Transverse colon (tissue), 4 donors: ENCODE results near the gene CDH24. TPM values are rescaled to one million over a fixed set of nuclear protein-coding genes. Genes with fewer than 3 reads are reported as not detected.

Experiments used
- DNase-seq: peaks from one replicate; pipeline ENCODE4 v3.0.0-alpha.2; 2019
- H3K27ac ChIP-seq, 4 donors: fragments of 200-600 bp; sonication (generic); 2 replicates each; pipeline ENCODE4 v1.5.1; 2016 to 2018; ENCODE audit warnings: inconsistent platforms in 4 of 4
- H3K27me3 ChIP-seq: fragments of 200-600 bp; sonication (generic); 2 replicates; pipeline ENCODE4 v1.5.1; 2017; ENCODE audit warnings: inconsistent platforms
- H3K36me3 ChIP-seq, 4 donors: fragments of 200-600 bp; sonication (generic); 2 replicates each; pipeline ENCODE4 v1.5.1; 2017 to 2019; ENCODE audit warnings: inconsistent platforms in 4 of 4
- H3K4me1 ChIP-seq, 4 donors: fragments of 200-600 bp; sonication (generic); 2 replicates each; pipeline ENCODE4 v1.5.1; 2017 to 2020; ENCODE audit warnings: inconsistent platforms in 4 of 4
- H3K4me3 ChIP-seq, 4 donors: fragments of 200-600 bp; sonication (generic); 1 replicate in 1 of 4; 2 replicates in 3 of 4; pipeline versions ENCODE4 v1.5.1 to v1.6.1; 2017 to 2019; ENCODE audit warnings: inconsistent platforms in 4 of 4
- H3K9me3 ChIP-seq, 2 donors: fragments of 200-600 bp; sonication (generic); 2 replicates each; pipeline ENCODE4 v1.5.1; 2017 to 2019; ENCODE audit warnings: inconsistent platforms in 2 of 2
- EP300 ChIP-seq: sonication (generic); formaldehyde crosslinking; IDR thresholded peaks from one replicate; pipeline ENCODE4 v1.6.1; 2017; ENCODE audit warnings: antibody characterized with exemption, low read depth
- POLR2A ChIP-seq: fragments of 450-650 bp; IDR thresholded peaks from one replicate; pipeline ENCODE4 v1.6.1; 2016; ENCODE audit warnings: antibody characterized with exemption, mild to moderate bottlenecking, moderate library complexity
- POLR2AphosphoS5 ChIP-seq, 3 donors: sonication (generic); formaldehyde crosslinking; IDR thresholded peaks; one replicate each; pipeline ENCODE4 v1.6.1; 2016; ENCODE audit warnings: antibody characterized with exemption in 3 of 3
- WGBS, 2 donors: methylation state at CpG; one replicate each; pipeline ENCODE4 v1.1.5; 2018; ENCODE audit warnings: low coverage in 1 of 2; 5-methylcytosine and 5-hydroxymethylcytosine counted together
- in situ Hi-C, 4 donors: fragments of 200-750 bp; cut with MboI; loops; one replicate each; pipeline versions ENCODE4 v1.15.0 to v1.15.1; 2017; ENCODE audit warnings: low sequenced_read_pairs in 3 of 4, low pct_ligation_motif_present in 1 of 4, low pct_unique_long_range_greater_than_20kb in 1 of 4
- intact Hi-C: fragments of 100-400 bp; cut with DNase I; formaldehyde crosslinking; loops from one replicate; pipeline ENCODE4 v1.15.1; 2023; ENCODE audit warnings: low total_unique reads
- total RNA-seq, 4 donors: library from RNA; depleted of rRNA; stranded (reverse); fragments of >200 nt; gene quantifications; one replicate each; pipeline ENCODE4 v1.1.0, GENCODE V29; 2016
- TF ChIP-seq, protein P1 (sequence below), 5 experiments: fragments of 200-600 bp in 3 of 5; fragments of 450-650 bp in 2 of 5; sonication (generic) in 3 of 5; IDR thresholded peaks; 1 replicate in 2 of 5; 2 replicates in 3 of 5; pipeline ENCODE4 v1.5.1; 2016 to 2017; ENCODE audit warnings: antibody characterized with exemption in 5 of 5, inconsistent platforms in 3 of 5, mild to moderate bottlenecking in 2 of 5, moderate library complexity in 1 of 5

The CDH24 gene
- total RNA-seq, 4 donors from 2014 or later: 1.2 to 6.0 (median 4.2) TPM

DNA sequence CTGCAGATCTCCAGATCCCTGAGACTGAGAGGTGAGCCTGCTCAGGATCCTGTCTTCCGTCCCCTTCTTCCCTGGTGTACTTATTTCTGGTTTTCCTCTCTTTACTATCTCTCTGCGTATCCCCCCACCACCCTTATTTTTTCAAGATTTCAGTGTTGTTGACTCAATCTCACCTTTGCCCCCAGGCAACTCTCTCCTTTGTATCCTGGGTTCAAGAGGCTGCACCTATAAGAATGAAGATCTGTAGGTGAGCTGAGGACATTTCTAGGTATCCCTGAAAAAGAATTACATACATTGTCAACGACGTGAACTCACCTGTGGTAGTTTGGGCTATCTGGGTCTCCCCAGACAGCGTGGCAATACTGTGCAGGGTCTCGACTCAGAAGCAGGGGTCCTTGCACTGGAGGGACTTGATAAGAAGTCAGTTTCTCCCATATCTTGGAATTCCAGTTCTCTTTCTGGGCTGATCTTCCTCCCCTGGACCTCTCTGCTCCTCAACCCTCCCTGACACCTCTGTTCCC, 46.8 kb upstream of the CDH24 start:
- TF ChIP-seq POLR2AphosphoS5 (IDR thresholded peaks at IDR 0.05) (no peak), POLR2A (no peak), EP300 (no peak)
- TF ChIP-seq, protein P1, sequence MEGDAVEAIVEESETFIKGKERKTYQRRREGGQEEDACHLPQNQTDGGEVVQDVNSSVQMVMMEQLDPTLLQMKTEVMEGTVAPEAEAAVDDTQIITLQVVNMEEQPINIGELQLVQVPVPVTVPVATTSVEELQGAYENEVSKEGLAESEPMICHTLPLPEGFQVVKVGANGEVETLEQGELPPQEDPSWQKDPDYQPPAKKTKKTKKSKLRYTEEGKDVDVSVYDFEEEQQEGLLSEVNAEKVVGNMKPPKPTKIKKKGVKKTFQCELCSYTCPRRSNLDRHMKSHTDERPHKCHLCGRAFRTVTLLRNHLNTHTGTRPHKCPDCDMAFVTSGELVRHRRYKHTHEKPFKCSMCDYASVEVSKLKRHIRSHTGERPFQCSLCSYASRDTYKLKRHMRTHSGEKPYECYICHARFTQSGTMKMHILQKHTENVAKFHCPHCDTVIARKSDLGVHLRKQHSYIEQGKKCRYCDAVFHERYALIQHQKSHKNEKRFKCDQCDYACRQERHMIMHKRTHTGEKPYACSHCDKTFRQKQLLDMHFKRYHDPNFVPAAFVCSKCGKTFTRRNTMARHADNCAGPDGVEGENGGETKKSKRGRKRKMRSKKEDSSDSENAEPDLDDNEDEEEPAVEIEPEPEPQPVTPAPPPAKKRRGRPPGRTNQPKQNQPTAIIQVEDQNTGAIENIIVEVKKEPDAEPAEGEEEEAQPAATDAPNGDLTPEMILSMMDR (IDR thresholded peaks at IDR 0.05): no peak
- no peak overlapping the region for H3K4me3 ChIP-seq
- H3K27ac ChIP-seq: no peak overlapping the region
- H3K9me3 ChIP-seq: no peaks in the 10 kb centered on the region
- no peaks in the 10 kb centered on the region for H3K4me1 ChIP-seq
- intact Hi-C loops: no loop called here
- WGBS, 2 donors: 88 to 89% methylated on average over 3 to 6 of the region's 6 CpGs
- H3K36me3 ChIP-seq: no peaks in the 10 kb centered on the region
- in situ Hi-C loops: loop anchor here in 3 of 4 donors (25.0 kb wide), 1 partner anchor 183 kb away; the partner anchor contains the start of gene HOMEZ (in 3 of the 3)
- DNase-seq: no peak
- H3K27me3 ChIP-seq: no peaks in the 10 kb centered on the region

DNA sequence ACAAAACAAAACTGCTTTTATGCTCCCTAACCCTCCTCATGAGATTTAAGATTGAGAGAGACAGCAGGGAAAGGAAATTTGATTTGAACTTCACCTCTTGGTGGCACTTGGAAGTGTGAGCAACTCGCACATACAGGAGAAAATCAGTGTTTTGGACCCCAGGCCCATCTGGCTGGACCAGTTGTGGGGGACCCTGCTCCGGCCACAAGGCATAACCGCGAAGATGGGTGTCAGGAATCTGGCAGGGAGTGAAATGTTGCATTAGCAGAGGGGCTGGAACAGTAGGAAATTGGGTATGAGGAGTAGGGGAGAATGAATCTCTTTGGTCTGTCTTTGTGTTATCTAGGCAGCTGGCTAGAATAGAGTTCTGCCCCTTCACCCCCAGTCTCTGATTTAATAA, 46.3 kb upstream of the CDH24 start:
- Histone ChIP-seq H3K4me3 (no peak overlapping the region), H3K4me1 (no peaks in the 10 kb centered on the region), H3K27ac (no peak overlapping the region), H3K9me3 (no peaks in the 10 kb centered on the region), H3K36me3 (no peaks in the 10 kb centered on the region), H3K27me3 (no peaks in the 10 kb centered on the region)
- 91 to 100% methylated on average over 3 to 4 of the region's 4 CpGs for WGBS, 2 donors
- in situ Hi-C loops (loop anchor here in 3 of 4 donors (25.0 kb wide), 1 partner anchor 184 kb away; the partner anchor contains the start of gene HOMEZ (in 3 of the 3)), intact Hi-C loops (no loop called here)
- no peak for DNase-seq
- TF ChIP-seq, protein P1 (IDR thresholded peaks at IDR 0.05): no peak
- TF ChIP-seq EP300: no peak
- no peak for TF ChIP-seq POLR2AphosphoS5 (IDR thresholded peaks at IDR 0.05)
- no peak for TF ChIP-seq POLR2A

GRCh38 chr14:23102801-23103200, 45.5 kb upstream of the CDH24 start:
- no peak overlapping the region for H3K27ac ChIP-seq
- no peaks in the 10 kb centered on the region for H3K27me3 ChIP-seq
- DNase-seq: no peak
- intact Hi-C loops (no loop called here), in situ Hi-C loops (loop anchor here in 3 of 4 donors (25.0 kb wide), 1 partner anchor 184 kb away; the partner anchor contains the start of gene HOMEZ (in 3 of the 3))
- no peaks in the 10 kb centered on the region for H3K9me3 ChIP-seq
- WGBS, 2 donors: 89% methylated on average over 2 of the region's 2 CpGs; no CpG with 5 or more reads in 1 of the 2 donors
- TF ChIP-seq POLR2AphosphoS5 (IDR thresholded peaks at IDR 0.05) (no peak), POLR2A (no peak), EP300 (no peak)
- TF ChIP-seq, protein P1 (IDR thresholded peaks at IDR 0.05): no peak
- H3K36me3 ChIP-seq: peaks cover 0 to 6% (median 2%) of the 10 kb centered on the region in 4 donors
- H3K4me3 ChIP-seq: no peak overlapping the region
- H3K4me1 ChIP-seq: no peaks in the 10 kb centered on the region

DNA sequence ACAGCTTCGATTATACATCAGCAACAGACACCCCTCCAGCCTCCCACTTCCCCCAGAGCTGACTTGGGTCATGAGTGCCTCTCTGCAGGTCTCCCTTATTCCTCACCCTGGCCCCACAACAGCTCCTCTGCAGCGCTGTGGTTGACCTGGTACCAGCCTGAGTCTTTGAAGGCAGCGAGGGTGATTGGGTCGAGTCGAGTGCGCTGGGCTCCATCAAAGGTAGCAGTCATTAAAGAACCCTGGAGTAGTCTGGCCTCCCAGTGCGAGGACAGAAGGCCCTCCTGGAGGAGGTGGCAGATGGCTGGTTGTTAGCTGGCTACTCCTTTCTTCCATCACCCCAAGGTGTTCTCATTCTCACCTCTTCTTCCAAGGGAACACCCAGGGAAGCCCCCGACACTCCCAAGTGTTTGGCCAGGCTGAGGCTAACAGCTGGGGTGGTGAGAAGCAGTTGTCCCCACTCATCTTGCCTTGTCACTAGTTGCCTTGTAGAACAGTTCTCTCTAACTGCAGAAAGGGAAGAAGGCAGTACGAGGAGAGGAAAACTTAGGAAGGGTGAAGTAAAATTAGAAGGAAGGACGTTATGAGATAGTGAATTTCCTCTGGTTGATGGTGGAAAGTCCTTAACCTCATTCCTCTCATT, 44.8 kb upstream of the CDH24 start:
- no peak for DNase-seq
- Histone ChIP-seq H3K27me3 (no peaks in the 10 kb centered on the region), H3K9me3 (no peaks in the 10 kb centered on the region), H3K27ac (no peak overlapping the region), H3K4me3 (no peak overlapping the region), H3K36me3 (peaks cover 0 to 6% (median 2%) of the 10 kb centered on the region in 4 donors), H3K4me1 (peaks cover 4 to 6% (median 5%) of the 10 kb centered on the region in 4 donors)
- intact Hi-C loops (no loop called here), in situ Hi-C loops (loop anchor here in 3 of 4 donors (25.0 kb wide), 1 partner anchor 185 kb away; the partner anchor contains the start of gene HOMEZ (in 3 of the 3))
- 65 to 78% methylated on average over 2 to 10 of the region's 10 CpGs for WGBS, 2 donors
- TF ChIP-seq EP300 (no peak), POLR2AphosphoS5 (IDR thresholded peaks at IDR 0.05) (no peak), POLR2A (no peak)
- TF ChIP-seq, protein P1 (IDR thresholded peaks at IDR 0.05): no peak
